Endothelial cell (in vitro differentiated cells): Measurements from ENCODE around the gene TMEM132C. TPM values are rescaled to one million over a fixed set of nuclear protein-coding genes. Genes with fewer than 3 reads are reported as not detected.

Source experiments
- DNase-seq: peaks from one replicate; pipeline ENCODE4 v3.0.0; 2021; ENCODE audit warnings: low spot score
- H3K27ac Mint-ChIP-seq: one replicate; pipeline ENCODE4 v1.8.0; 2021; ENCODE audit warnings: mixed read lengths, inconsistent platforms; ENCODE audit not compliant: unreplicated experiment
- H3K27me3 Mint-ChIP-seq: one replicate; pipeline ENCODE4 v1.8.0; 2021; ENCODE audit warnings: mild to moderate bottlenecking, moderate library complexity, mixed read lengths, inconsistent platforms; ENCODE audit not compliant: unreplicated experiment
- H3K36me3 Mint-ChIP-seq: one replicate; pipeline ENCODE4 v1.8.0; 2021; ENCODE audit warnings: mild to moderate bottlenecking, low read depth, mixed read lengths, inconsistent platforms; ENCODE audit not compliant: unreplicated experiment
- H3K4me1 Mint-ChIP-seq: one replicate; pipeline ENCODE4 v1.8.0; 2021; ENCODE audit warnings: mild to moderate bottlenecking, mixed read lengths, inconsistent platforms; ENCODE audit not compliant: unreplicated experiment
- H3K4me3 Mint-ChIP-seq: one replicate; pipeline ENCODE4 v1.8.0; 2021; ENCODE audit warnings: mild to moderate bottlenecking, mixed read lengths, inconsistent platforms; ENCODE audit not compliant: unreplicated experiment
- H3K9me3 Mint-ChIP-seq: one replicate; pipeline ENCODE4 v1.8.0; 2021; ENCODE audit warnings: mixed read lengths, inconsistent platforms; ENCODE audit not compliant: unreplicated experiment
- total RNA-seq: library from RNA; stranded (reverse); fragmentation: NEBNext Ultra II Directional; extraction: Animal tissue kit (Norgen Biotek cat#: 25700); gene quantifications from one replicate; pipeline ENCODE4 v1.2.1, GENCODE V29; 2021; ENCODE audit not compliant: unreplicated experiment
- TF ChIP-seq, protein P1 (sequence below): fragments of 200-600 bp; sonication (generic); IDR thresholded peaks from one replicate; pipeline ENCODE4 v1.5.0; 2021; ENCODE audit warnings: antibody characterized with exemption; ENCODE audit not compliant: unreplicated experiment

Gene TMEM132C
- total RNA-seq, 1 donor from 2014 or later, result not detected

- Mint-ChIP-seq H3K4me1 (no peaks in the 10 kb centered on the region), H3K4me3 (no peak overlapping the region), H3K9me3 (peaks cover 32% of the 10 kb centered on the region), H3K27me3 (peaks cover 1% of the 10 kb centered on the region), H3K27ac (no peak overlapping the region), H3K36me3 (no peaks in the 10 kb centered on the region)
- DNase-seq, result no peak
- TF ChIP-seq, protein P1, sequence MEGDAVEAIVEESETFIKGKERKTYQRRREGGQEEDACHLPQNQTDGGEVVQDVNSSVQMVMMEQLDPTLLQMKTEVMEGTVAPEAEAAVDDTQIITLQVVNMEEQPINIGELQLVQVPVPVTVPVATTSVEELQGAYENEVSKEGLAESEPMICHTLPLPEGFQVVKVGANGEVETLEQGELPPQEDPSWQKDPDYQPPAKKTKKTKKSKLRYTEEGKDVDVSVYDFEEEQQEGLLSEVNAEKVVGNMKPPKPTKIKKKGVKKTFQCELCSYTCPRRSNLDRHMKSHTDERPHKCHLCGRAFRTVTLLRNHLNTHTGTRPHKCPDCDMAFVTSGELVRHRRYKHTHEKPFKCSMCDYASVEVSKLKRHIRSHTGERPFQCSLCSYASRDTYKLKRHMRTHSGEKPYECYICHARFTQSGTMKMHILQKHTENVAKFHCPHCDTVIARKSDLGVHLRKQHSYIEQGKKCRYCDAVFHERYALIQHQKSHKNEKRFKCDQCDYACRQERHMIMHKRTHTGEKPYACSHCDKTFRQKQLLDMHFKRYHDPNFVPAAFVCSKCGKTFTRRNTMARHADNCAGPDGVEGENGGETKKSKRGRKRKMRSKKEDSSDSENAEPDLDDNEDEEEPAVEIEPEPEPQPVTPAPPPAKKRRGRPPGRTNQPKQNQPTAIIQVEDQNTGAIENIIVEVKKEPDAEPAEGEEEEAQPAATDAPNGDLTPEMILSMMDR, result no peak
Observed at GRCh38 chr12:128365032-128365431, 98.1 kb downstream of the TMEM132C start.

GRCh38 chr12:128365651-128366231, 98.8 kb downstream of the TMEM132C start:
- TF ChIP-seq, protein P1, result no peak
- H3K36me3 Mint-ChIP-seq, result peaks cover 3% of the 10 kb centered on the region
- peaks cover 1% of the 10 kb centered on the region for H3K27me3 Mint-ChIP-seq
- no peak for DNase-seq
- no peak overlapping the region for H3K27ac Mint-ChIP-seq
- H3K4me3 Mint-ChIP-seq, result no peak overlapping the region
- H3K4me1 Mint-ChIP-seq, result no peaks in the 10 kb centered on the region
- peaks cover 32% of the 10 kb centered on the region for H3K9me3 Mint-ChIP-seq

- peaks cover 4% of the 10 kb centered on the region for H3K27me3 Mint-ChIP-seq
Observed at GRCh38 chr12:128367961-128368360, 101.0 kb downstream of the TMEM132C start.

DNA sequence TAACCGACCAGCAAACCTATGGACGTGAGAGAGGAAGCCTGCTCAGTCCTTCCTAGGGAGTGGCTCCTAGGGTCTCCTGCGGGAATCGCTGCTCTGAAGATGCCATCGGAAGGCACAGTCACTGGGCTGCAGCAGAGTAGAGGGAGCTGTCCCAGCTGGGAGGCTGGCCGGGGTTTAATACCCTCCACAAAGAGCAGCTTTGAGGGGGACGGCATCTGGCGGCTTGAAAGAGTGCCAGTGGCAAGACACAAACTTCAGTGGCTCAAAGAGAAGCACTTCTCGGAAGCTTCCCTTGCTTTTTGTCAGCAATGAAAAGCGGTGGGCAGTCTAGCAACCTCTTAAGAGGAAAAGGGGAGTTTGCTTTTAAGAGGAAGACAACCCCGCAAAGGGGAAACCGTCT, 114.6 kb downstream of the TMEM132C start:
- peaks cover 13% of the 10 kb centered on the region for H3K36me3 Mint-ChIP-seq
- H3K9me3 Mint-ChIP-seq, result peaks cover 38% of the 10 kb centered on the region
- H3K4me3 Mint-ChIP-seq, result no peak overlapping the region
- H3K27me3 Mint-ChIP-seq, result peaks cover 8% of the 10 kb centered on the region
- DNase-seq, result no peak
- no peak overlapping the region for H3K27ac Mint-ChIP-seq
- no peaks in the 10 kb centered on the region for H3K4me1 Mint-ChIP-seq
- TF ChIP-seq, protein P1, result no peak

More at GRCh38 chr12:128367961-128368360, 101.0 kb downstream of the TMEM132C start:
- no peak overlapping the region for H3K4me3 Mint-ChIP-seq
- H3K36me3 Mint-ChIP-seq, result peaks cover 11% of the 10 kb centered on the region
- no peak for DNase-seq
- TF ChIP-seq, protein P1, result no peak
- no peak overlapping the region for H3K27ac Mint-ChIP-seq
- no peaks in the 10 kb centered on the region for H3K4me1 Mint-ChIP-seq
- H3K9me3 Mint-ChIP-seq, result peaks cover 35% of the 10 kb centered on the region

DNA sequence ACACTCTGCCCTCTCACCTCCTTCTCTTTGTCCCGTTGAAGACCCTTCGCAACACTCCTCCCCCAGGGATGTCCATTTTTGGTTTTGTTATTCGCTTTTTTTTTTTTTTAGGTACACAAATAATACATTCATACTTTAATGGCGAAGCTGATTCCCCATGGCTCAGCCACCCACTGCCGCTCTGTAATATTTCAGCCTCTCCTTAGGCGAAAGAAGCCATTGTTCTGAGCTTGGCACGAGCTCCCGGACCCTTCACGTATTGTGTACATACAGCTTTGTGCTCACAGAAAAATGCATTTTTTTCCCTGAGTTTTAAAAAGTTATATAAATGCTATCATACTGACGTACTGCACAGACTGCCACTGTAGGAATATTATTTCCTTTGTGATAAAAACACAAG, 115.0 kb downstream of the TMEM132C start:
- Mint-ChIP-seq H3K27me3 (peaks cover 8% of the 10 kb centered on the region), H3K27ac (no peak overlapping the region), H3K36me3 (peaks cover 15% of the 10 kb centered on the region), H3K4me1 (no peaks in the 10 kb centered on the region), H3K4me3 (no peak overlapping the region), H3K9me3 (peaks cover 38% of the 10 kb centered on the region)
- TF ChIP-seq, protein P1, result no peak
- no peak for DNase-seq
